ENCODE data around the gene GPC1. TPM values are rescaled to one million over a fixed set of nuclear protein-coding genes. Genes with fewer than 3 reads are reported as not detected.

GPC1 gene
- total RNA-seq, 1 donor: 54.3 TPM

- peaks cover 64% of the 10 kb centered on the region for H4K20me1 ChIP-seq (ENCODE audit: insufficient read depth, low read length)
- H3K27ac ChIP-seq (ENCODE audit: low read depth, low read length): no peak overlapping the region
- no peaks in the 10 kb centered on the region for H3K4me1 ChIP-seq (ENCODE audit: insufficient read depth, low read length)
- H3K4me3 ChIP-seq (ENCODE audit: insufficient read depth, low read length): no peak overlapping the region
- no peak for TF ChIP-seq CTCF (IDR thresholded peaks at IDR 0.05; ENCODE audit: extremely low read depth, low read depth, low read length)
- peaks cover 27% of the 10 kb centered on the region for H3K79me2 ChIP-seq (ENCODE audit: insufficient read depth, low read length)
- H3K9me3 ChIP-seq (ENCODE audit: low read depth, low read length): no peaks in the 10 kb centered on the region
- no peaks in the 10 kb centered on the region for H3K27me3 ChIP-seq (ENCODE audit: insufficient read depth, low read length)
- DNase-seq (ENCODE audit: insufficient read length, low spot score, missing footprints): no peak
- no peaks in the 10 kb centered on the region for H3K36me3 ChIP-seq (ENCODE audit: insufficient read depth, low read length)
- H2AFZ ChIP-seq (ENCODE audit: low read length): no peak overlapping the region
- no peak overlapping the region for H3K4me2 ChIP-seq (ENCODE audit: insufficient read depth, low read length)
Measured at GRCh38 chr2:240445961-240446663, 10.6 kb downstream of the GPC1 start.

GRCh38 chr2:240446664-240447175 is 11.3 kb downstream of the GPC1 start:
- Histone ChIP-seq H3K4me2 (ENCODE audit: insufficient read depth, low read length) (no peak overlapping the region), H3K9me3 (ENCODE audit: low read depth, low read length) (no peaks in the 10 kb centered on the region), H3K79me2 (ENCODE audit: insufficient read depth, low read length) (peaks cover 24% of the 10 kb centered on the region), H3K4me3 (ENCODE audit: insufficient read depth, low read length) (no peak overlapping the region), H3K4me1 (ENCODE audit: insufficient read depth, low read length) (no peaks in the 10 kb centered on the region), H4K20me1 (ENCODE audit: insufficient read depth, low read length) (peaks cover 70% of the 10 kb centered on the region), H3K27me3 (ENCODE audit: insufficient read depth, low read length) (no peaks in the 10 kb centered on the region), H2AFZ (ENCODE audit: low read length) (no peak overlapping the region), H3K36me3 (ENCODE audit: insufficient read depth, low read length) (no peaks in the 10 kb centered on the region), H3K27ac (ENCODE audit: low read depth, low read length) (no peak overlapping the region)
- no peak for DNase-seq (ENCODE audit: insufficient read length, low spot score, missing footprints)
- TF ChIP-seq CTCF (IDR thresholded peaks at IDR 0.05; ENCODE audit: extremely low read depth, low read depth, low read length): no peak

GRCh38 chr2:240447331-240447730 is 11.9 kb downstream of the GPC1 start:
- H3K27ac ChIP-seq (ENCODE audit: low read depth, low read length): no peak overlapping the region
- H3K4me1 ChIP-seq (ENCODE audit: insufficient read depth, low read length): peaks cover 3% of the 10 kb centered on the region
- no peak overlapping the region for H3K4me2 ChIP-seq (ENCODE audit: insufficient read depth, low read length)
- no peaks in the 10 kb centered on the region for H3K9me3 ChIP-seq (ENCODE audit: low read depth, low read length)
- no peak overlapping the region for H3K4me3 ChIP-seq (ENCODE audit: insufficient read depth, low read length)
- no peak for TF ChIP-seq CTCF (IDR thresholded peaks at IDR 0.05; ENCODE audit: extremely low read depth, low read depth, low read length)
- H3K27me3 ChIP-seq (ENCODE audit: insufficient read depth, low read length): no peaks in the 10 kb centered on the region
- H3K79me2 ChIP-seq (ENCODE audit: insufficient read depth, low read length): peaks cover 23% of the 10 kb centered on the region
- H2AFZ ChIP-seq (ENCODE audit: low read length): no peak overlapping the region
- peaks cover 75% of the 10 kb centered on the region for H4K20me1 ChIP-seq (ENCODE audit: insufficient read depth, low read length)
- no peak for DNase-seq (ENCODE audit: insufficient read length, low spot score, missing footprints)
- H3K36me3 ChIP-seq (ENCODE audit: insufficient read depth, low read length): no peaks in the 10 kb centered on the region

GRCh38 chr2:240447934-240448333 is 12.5 kb downstream of the GPC1 start:
- Histone ChIP-seq H3K27me3 (ENCODE audit: insufficient read depth, low read length) (no peaks in the 10 kb centered on the region), H3K79me2 (ENCODE audit: insufficient read depth, low read length) (peaks cover 20% of the 10 kb centered on the region), H3K9me3 (ENCODE audit: low read depth, low read length) (no peaks in the 10 kb centered on the region), H3K4me3 (ENCODE audit: insufficient read depth, low read length) (no peak overlapping the region), H3K4me1 (ENCODE audit: insufficient read depth, low read length) (peaks cover 4% of the 10 kb centered on the region), H3K27ac (ENCODE audit: low read depth, low read length) (no peak overlapping the region), H3K4me2 (ENCODE audit: insufficient read depth, low read length) (no peak overlapping the region), H4K20me1 (ENCODE audit: insufficient read depth, low read length) (peaks cover 73% of the 10 kb centered on the region), H3K36me3 (ENCODE audit: insufficient read depth, low read length) (no peaks in the 10 kb centered on the region), H2AFZ (ENCODE audit: low read length) (no peak overlapping the region)
- DNase-seq (ENCODE audit: insufficient read length, low spot score, missing footprints): no peak
- no peak for TF ChIP-seq CTCF (IDR thresholded peaks at IDR 0.05; ENCODE audit: extremely low read depth, low read depth, low read length)
